ENCODE results near the gene RERG.

RERG gene

DNA sequence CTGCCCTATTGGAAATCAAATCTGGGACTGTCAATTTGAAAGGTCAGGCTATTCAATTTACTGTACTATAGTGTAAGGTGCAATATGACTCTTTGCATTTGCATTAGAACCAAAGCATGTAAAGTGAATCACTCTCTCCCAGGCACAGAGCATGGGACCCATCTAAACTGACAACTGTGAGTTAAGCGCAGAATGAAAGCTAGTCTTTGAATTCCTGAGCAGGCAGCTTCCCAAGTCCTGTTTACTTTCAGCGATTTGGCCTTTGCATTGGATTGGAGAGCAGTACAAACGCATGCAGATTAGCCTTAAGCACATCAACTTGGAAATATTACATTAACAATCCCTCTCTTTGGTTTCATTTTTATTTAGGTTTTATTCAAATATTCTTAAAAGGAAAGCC lies 74.6 kb downstream of the RERG start:
- peaks cover 21% of the 10 kb centered on the region for H3K4me1 ChIP-seq (ENCODE audit: control insufficient read depth, insufficient read depth, low read length)
- peak overlapping the region; percentile 44 to 54 for H3K4me3 ChIP-seq (ENCODE audit: low read length in 2 of 2)
- no peaks in the 10 kb centered on the region for H3K36me3 ChIP-seq (ENCODE audit: control insufficient read depth in 2 of 2, insufficient read depth in 2 of 2, low read length in 2 of 2)
- no peak overlapping the region for H3K27ac ChIP-seq (ENCODE audit: low read length)
- peak overlapping the region in 1 of 2 donors; percentile 8 for H3K9ac ChIP-seq (ENCODE audit: low read length in 2 of 2)
- H3K27me3 ChIP-seq (ENCODE audit: control insufficient read depth in 1 of 2, insufficient read depth in 2 of 2, low read length in 2 of 2) = no peaks in the 10 kb centered on the region
- no peaks in the 10 kb centered on the region for H3K9me3 ChIP-seq (ENCODE audit: control insufficient read depth in 2 of 2, low read length in 2 of 2)

DNA sequence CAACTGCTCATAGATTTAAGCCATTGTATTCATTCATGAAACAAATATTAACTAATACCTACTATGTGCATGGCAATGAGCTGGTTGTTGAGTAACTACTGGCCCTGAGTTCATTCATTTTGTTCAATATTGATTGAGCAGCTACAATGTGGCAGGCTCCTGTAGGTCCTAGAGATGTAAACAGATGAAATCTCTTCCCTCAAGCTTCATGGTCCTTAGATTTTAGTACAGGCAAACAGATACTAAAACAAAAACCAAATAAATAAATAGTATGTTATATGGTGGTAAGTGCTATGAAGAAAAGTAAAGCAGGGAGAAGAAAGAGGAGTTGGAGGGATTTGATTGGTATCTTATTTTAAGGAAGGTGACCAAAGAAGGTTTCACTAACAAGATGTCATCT lies 77.8 kb downstream of the RERG start:
- Histone ChIP-seq H3K4me3 (ENCODE audit: low read length in 2 of 2) (no peak overlapping the region), H3K36me3 (ENCODE audit: control insufficient read depth in 2 of 2, insufficient read depth in 2 of 2, low read length in 2 of 2) (no peaks in the 10 kb centered on the region), H3K9ac (ENCODE audit: low read length in 2 of 2) (no peak overlapping the region), H3K27me3 (ENCODE audit: control insufficient read depth in 1 of 2, insufficient read depth in 2 of 2, low read length in 2 of 2) (no peaks in the 10 kb centered on the region), H3K9me3 (ENCODE audit: control insufficient read depth in 2 of 2, low read length in 2 of 2) (no peaks in the 10 kb centered on the region), H3K27ac (ENCODE audit: low read length) (no peak overlapping the region), H3K4me1 (ENCODE audit: control insufficient read depth, insufficient read depth, low read length) (peaks cover 20% of the 10 kb centered on the region)

DNA sequence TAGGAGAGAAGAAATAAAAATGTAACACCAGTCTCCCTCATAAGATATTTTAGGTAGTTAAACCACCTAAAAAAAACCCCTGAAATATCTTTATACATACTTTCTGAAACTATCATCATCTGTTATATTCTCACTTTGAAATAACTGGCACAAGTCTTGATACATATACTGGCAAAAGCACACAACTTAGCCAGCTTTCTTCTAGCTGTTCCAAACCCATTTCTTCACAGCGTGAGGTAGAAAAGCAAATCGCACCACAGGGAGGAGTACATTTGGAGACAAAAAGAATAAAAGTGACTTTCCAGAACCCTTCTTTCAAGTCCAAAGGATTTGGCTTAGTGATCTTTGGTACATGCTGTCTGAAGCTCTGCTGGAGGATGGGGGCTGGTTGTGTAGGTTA lies 78.5 kb downstream of the RERG start:
- no peaks in the 10 kb centered on the region for H3K9me3 ChIP-seq (ENCODE audit: control insufficient read depth in 2 of 2, low read length in 2 of 2)
- H3K4me3 ChIP-seq (ENCODE audit: low read length in 2 of 2) = no peak overlapping the region
- H3K36me3 ChIP-seq (ENCODE audit: control insufficient read depth in 2 of 2, insufficient read depth in 2 of 2, low read length in 2 of 2) = no peaks in the 10 kb centered on the region
- peaks cover 18% of the 10 kb centered on the region for H3K4me1 ChIP-seq (ENCODE audit: control insufficient read depth, insufficient read depth, low read length)
- no peak overlapping the region for H3K27ac ChIP-seq (ENCODE audit: low read length)
- no peak overlapping the region for H3K9ac ChIP-seq (ENCODE audit: low read length in 2 of 2)
- H3K27me3 ChIP-seq (ENCODE audit: control insufficient read depth in 1 of 2, insufficient read depth in 2 of 2, low read length in 2 of 2) = no peaks in the 10 kb centered on the region

- H3K4me1 ChIP-seq (ENCODE audit: control insufficient read depth, insufficient read depth, low read length) = peaks cover 6% of the 10 kb centered on the region
- no peak overlapping the region for H3K27ac ChIP-seq (ENCODE audit: low read length)
- H3K9ac ChIP-seq (ENCODE audit: low read length in 2 of 2) = no peak overlapping the region
- H3K36me3 ChIP-seq (ENCODE audit: control insufficient read depth in 2 of 2, insufficient read depth in 2 of 2, low read length in 2 of 2) = no peaks in the 10 kb centered on the region
- H3K27me3 ChIP-seq (ENCODE audit: control insufficient read depth in 1 of 2, insufficient read depth in 2 of 2, low read length in 2 of 2) = no peaks in the 10 kb centered on the region
- no peaks in the 10 kb centered on the region for H3K9me3 ChIP-seq (ENCODE audit: control insufficient read depth in 2 of 2, low read length in 2 of 2)
- no peak overlapping the region for H3K4me3 ChIP-seq (ENCODE audit: low read length in 2 of 2)
Observed at GRCh38 chr12:15131431-15131830, 89.8 kb downstream of the RERG start.

GRCh38 chr12:15130541-15130940 lies 90.7 kb downstream of the RERG start:
- H3K9me3 ChIP-seq (ENCODE audit: control insufficient read depth in 2 of 2, low read length in 2 of 2) = no peaks in the 10 kb centered on the region
- no peaks in the 10 kb centered on the region for H3K36me3 ChIP-seq (ENCODE audit: control insufficient read depth in 2 of 2, insufficient read depth in 2 of 2, low read length in 2 of 2)
- H3K27ac ChIP-seq (ENCODE audit: low read length) = no peak overlapping the region
- peaks cover 6% of the 10 kb centered on the region for H3K4me1 ChIP-seq (ENCODE audit: control insufficient read depth, insufficient read depth, low read length)
- no peak overlapping the region for H3K4me3 ChIP-seq (ENCODE audit: low read length in 2 of 2)
- no peak overlapping the region for H3K9ac ChIP-seq (ENCODE audit: low read length in 2 of 2)
- no peaks in the 10 kb centered on the region for H3K27me3 ChIP-seq (ENCODE audit: control insufficient read depth in 1 of 2, insufficient read depth in 2 of 2, low read length in 2 of 2)

DNA sequence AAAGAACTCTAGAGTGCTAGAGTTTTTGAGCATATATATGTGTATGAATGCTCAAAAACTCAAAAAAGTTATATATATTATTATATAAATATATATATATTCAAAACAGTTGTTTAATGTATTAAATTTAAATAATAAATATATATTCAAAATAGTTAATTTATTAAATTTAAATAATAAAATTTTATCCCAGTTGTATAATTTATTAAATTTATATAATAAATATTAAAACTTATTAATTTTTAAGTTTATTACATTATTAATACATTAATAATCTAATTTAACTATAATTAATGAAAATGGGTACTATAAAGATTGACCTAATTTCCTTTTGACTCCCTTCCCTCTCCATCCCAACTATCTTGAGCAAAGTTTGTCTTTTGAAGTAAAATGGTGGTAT lies 97.8 kb downstream of the RERG start:
- Histone ChIP-seq H3K27me3 (ENCODE audit: control insufficient read depth in 1 of 2, insufficient read depth in 2 of 2, low read length in 2 of 2) (no peaks in the 10 kb centered on the region), H3K27ac (ENCODE audit: low read length) (no peak overlapping the region), H3K9ac (ENCODE audit: low read length in 2 of 2) (no peak overlapping the region), H3K4me3 (ENCODE audit: low read length in 2 of 2) (no peak overlapping the region), H3K4me1 (ENCODE audit: control insufficient read depth, insufficient read depth, low read length) (peaks cover 6% of the 10 kb centered on the region), H3K9me3 (ENCODE audit: control insufficient read depth in 2 of 2, low read length in 2 of 2) (no peaks in the 10 kb centered on the region), H3K36me3 (ENCODE audit: control insufficient read depth in 2 of 2, insufficient read depth in 2 of 2, low read length in 2 of 2) (no peaks in the 10 kb centered on the region)

GRCh38 chr12:15122344-15122743 lies 98.9 kb downstream of the RERG start:
- Histone ChIP-seq H3K9ac (ENCODE audit: low read length in 2 of 2) (no peak overlapping the region), H3K36me3 (ENCODE audit: control insufficient read depth in 2 of 2, insufficient read depth in 2 of 2, low read length in 2 of 2) (no peaks in the 10 kb centered on the region), H3K27ac (ENCODE audit: low read length) (no peak overlapping the region), H3K4me3 (ENCODE audit: low read length in 2 of 2) (no peak overlapping the region), H3K9me3 (ENCODE audit: control insufficient read depth in 2 of 2, low read length in 2 of 2) (no peaks in the 10 kb centered on the region), H3K4me1 (ENCODE audit: control insufficient read depth, insufficient read depth, low read length) (peaks cover 8% of the 10 kb centered on the region), H3K27me3 (ENCODE audit: control insufficient read depth in 1 of 2, insufficient read depth in 2 of 2, low read length in 2 of 2) (no peaks in the 10 kb centered on the region)

GRCh38 chr12:15118955-15119354 lies 102.3 kb downstream of the RERG start:
- Histone ChIP-seq H3K4me1 (ENCODE audit: control insufficient read depth, insufficient read depth, low read length) (peaks cover 9% of the 10 kb centered on the region), H3K36me3 (ENCODE audit: control insufficient read depth in 2 of 2, insufficient read depth in 2 of 2, low read length in 2 of 2) (no peaks in the 10 kb centered on the region), H3K9me3 (ENCODE audit: control insufficient read depth in 2 of 2, low read length in 2 of 2) (no peaks in the 10 kb centered on the region), H3K27me3 (ENCODE audit: control insufficient read depth in 1 of 2, insufficient read depth in 2 of 2, low read length in 2 of 2) (no peaks in the 10 kb centered on the region), H3K4me3 (ENCODE audit: low read length in 2 of 2) (no peak overlapping the region), H3K27ac (ENCODE audit: low read length) (no peak overlapping the region), H3K9ac (ENCODE audit: low read length in 2 of 2) (no peak overlapping the region)

- Histone ChIP-seq H3K9ac (ENCODE audit: low read length in 2 of 2) (no peak overlapping the region), H3K4me3 (ENCODE audit: low read length in 2 of 2) (no peak overlapping the region), H3K27ac (ENCODE audit: low read length) (no peak overlapping the region), H3K36me3 (ENCODE audit: control insufficient read depth in 2 of 2, insufficient read depth in 2 of 2, low read length in 2 of 2) (peaks cover 0 to 4% of the 10 kb centered on the region in 2 donors), H3K4me1 (ENCODE audit: control insufficient read depth, insufficient read depth, low read length) (peaks cover 4% of the 10 kb centered on the region), H3K27me3 (ENCODE audit: control insufficient read depth in 1 of 2, insufficient read depth in 2 of 2, low read length in 2 of 2) (no peaks in the 10 kb centered on the region), H3K9me3 (ENCODE audit: control insufficient read depth in 2 of 2, low read length in 2 of 2) (no peaks in the 10 kb centered on the region)
Observed at GRCh38 chr12:15116983-15117382, 104.2 kb downstream of the RERG start.

GRCh38 chr12:15116086-15116485 lies 105.1 kb downstream of the RERG start:
- H3K4me3 ChIP-seq (ENCODE audit: low read length in 2 of 2) = no peak overlapping the region
- no peak overlapping the region for H3K9ac ChIP-seq (ENCODE audit: low read length in 2 of 2)
- H3K27me3 ChIP-seq (ENCODE audit: control insufficient read depth in 1 of 2, insufficient read depth in 2 of 2, low read length in 2 of 2) = no peaks in the 10 kb centered on the region
- H3K4me1 ChIP-seq (ENCODE audit: control insufficient read depth, insufficient read depth, low read length) = peaks cover 3% of the 10 kb centered on the region
- H3K9me3 ChIP-seq (ENCODE audit: control insufficient read depth in 2 of 2, low read length in 2 of 2) = no peaks in the 10 kb centered on the region
- H3K27ac ChIP-seq (ENCODE audit: low read length) = no peak overlapping the region
- H3K36me3 ChIP-seq (ENCODE audit: control insufficient read depth in 2 of 2, insufficient read depth in 2 of 2, low read length in 2 of 2) = peaks cover 0 to 4% of the 10 kb centered on the region in 2 donors

DNA sequence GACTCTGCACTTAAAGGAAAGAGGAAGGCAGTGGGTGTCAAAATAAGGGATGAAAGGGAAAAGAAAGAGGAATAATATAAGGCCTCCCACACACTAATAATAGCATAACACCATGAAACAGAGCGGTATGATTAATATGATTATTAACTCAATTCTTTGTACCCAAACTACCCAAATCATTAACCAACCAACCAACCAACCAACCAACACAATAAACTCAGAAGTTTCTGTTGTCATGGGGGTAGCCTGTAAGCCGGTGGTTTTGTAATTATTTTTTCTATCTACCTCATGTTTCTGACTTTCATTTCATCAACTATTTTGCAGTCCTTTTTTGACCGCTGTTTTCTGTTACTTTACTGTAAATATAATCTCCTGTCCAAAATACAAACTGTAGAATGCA lies 105.8 kb downstream of the RERG start:
- no peak overlapping the region for H3K9ac ChIP-seq (ENCODE audit: low read length in 2 of 2)
- peaks cover 3% of the 10 kb centered on the region for H3K4me1 ChIP-seq (ENCODE audit: control insufficient read depth, insufficient read depth, low read length)
- H3K4me3 ChIP-seq (ENCODE audit: low read length in 2 of 2) = no peak overlapping the region
- H3K27ac ChIP-seq (ENCODE audit: low read length) = no peak overlapping the region
- peaks cover 0 to 4% of the 10 kb centered on the region in 2 donors for H3K36me3 ChIP-seq (ENCODE audit: control insufficient read depth in 2 of 2, insufficient read depth in 2 of 2, low read length in 2 of 2)
- no peaks in the 10 kb centered on the region for H3K27me3 ChIP-seq (ENCODE audit: control insufficient read depth in 1 of 2, insufficient read depth in 2 of 2, low read length in 2 of 2)
- H3K9me3 ChIP-seq (ENCODE audit: control insufficient read depth in 2 of 2, low read length in 2 of 2) = no peaks in the 10 kb centered on the region
